Mesodermal cell (in vitro differentiated cells): ENCODE measurements around the gene COL6A3.

Experiments used
- H3K27ac ChIP-seq: 2 replicates; pipeline ENCODE4 v1.7.0; 2013; ENCODE audit warnings: mild to moderate bottlenecking, low read depth, low read length, moderate library complexity; ENCODE audit not compliant: severe bottlenecking
- H3K36me3 ChIP-seq: 2 replicates; pipeline ENCODE4 v1.7.1; 2013; ENCODE audit warnings: mild to moderate bottlenecking, low read length, moderate library complexity; ENCODE audit not compliant: control insufficient read depth, insufficient read depth
- H3K4me1 ChIP-seq: one replicate; pipeline ENCODE4 v1.7.1; 2013; ENCODE audit warnings: mild to moderate bottlenecking, low read length; ENCODE audit not compliant: insufficient read depth, control insufficient read depth, poor library complexity, severe bottlenecking
- H3K4me3 ChIP-seq: 2 replicates; pipeline ENCODE4 v1.7.0; 2013; ENCODE audit warnings: low read length, control low read depth, mild to moderate bottlenecking; ENCODE audit not compliant: insufficient read depth, poor library complexity, severe bottlenecking; ENCODE audit errors: extremely low read depth
- H3K9me3 ChIP-seq: 2 replicates; pipeline ENCODE4 v1.7.1; 2013; ENCODE audit warnings: mild to moderate bottlenecking, low read length, moderate library complexity; ENCODE audit not compliant: control insufficient read depth
- WGBS, 2 experiments: methylation state at CpG; one replicate each; pipeline ENCODE4 v1.1.5; 2013; ENCODE audit warnings: missing lambda C conversion rate in 2 of 2; ENCODE audit not compliant: insufficient coverage in 2 of 2; 5-methylcytosine and 5-hydroxymethylcytosine counted together

COL6A3 gene

GRCh38 chr2:237450583-237450982 lies 36.6 kb upstream of the COL6A3 start:
- peaks cover 6% of the 10 kb centered on the region for H3K4me1 ChIP-seq
- no peaks in the 10 kb centered on the region for H3K36me3 ChIP-seq
- WGBS, 2 experiments: 93% methylated on average over 9 of the region's 13 CpGs
- peaks cover 8% of the 10 kb centered on the region for H3K9me3 ChIP-seq
- H3K27ac ChIP-seq: no peak overlapping the region
- no peak overlapping the region for H3K4me3 ChIP-seq

GRCh38 chr2:237450108-237450507 lies 36.1 kb upstream of the COL6A3 start:
- Histone ChIP-seq H3K27ac (peak overlapping the region; percentile 7), H3K9me3 (peaks cover 8% of the 10 kb centered on the region), H3K4me3 (no peak overlapping the region), H3K4me1 (peaks cover 6% of the 10 kb centered on the region), H3K36me3 (no peaks in the 10 kb centered on the region)
- WGBS, 2 experiments: 98% methylated on average over 4 to 6 of the region's 6 CpGs

GRCh38 chr2:237449193-237449881 lies 35.4 kb upstream of the COL6A3 start:
- WGBS, 2 experiments: 85 to 86% methylated on average over 12 to 13 of the region's 13 CpGs
- Histone ChIP-seq H3K36me3 (no peaks in the 10 kb centered on the region), H3K9me3 (peaks cover 8% of the 10 kb centered on the region), H3K27ac (peak overlapping the region; percentile 7), H3K4me1 (peaks cover 6% of the 10 kb centered on the region), H3K4me3 (no peak overlapping the region)

GRCh38 chr2:237448626-237449025 lies 34.7 kb upstream of the COL6A3 start:
- Histone ChIP-seq H3K9me3 (peaks cover 8% of the 10 kb centered on the region), H3K36me3 (no peaks in the 10 kb centered on the region), H3K4me3 (no peak overlapping the region), H3K27ac (no peak overlapping the region), H3K4me1 (peaks cover 6% of the 10 kb centered on the region)
- 93% methylated on average over 4 of the region's 6 CpGs; no CpG with 5 or more reads in 1 of the 2 experiments for WGBS, 2 experiments

- 92 to 94% methylated on average over 5 to 7 of the region's 7 CpGs for WGBS, 2 experiments
- Histone ChIP-seq H3K4me1 (peaks cover 6% of the 10 kb centered on the region), H3K4me3 (no peak overlapping the region), H3K36me3 (no peaks in the 10 kb centered on the region), H3K9me3 (peaks cover 8% of the 10 kb centered on the region), H3K27ac (no peak overlapping the region)
Measured at GRCh38 chr2:237448171-237448570, 34.2 kb upstream of the COL6A3 start.

DNA sequence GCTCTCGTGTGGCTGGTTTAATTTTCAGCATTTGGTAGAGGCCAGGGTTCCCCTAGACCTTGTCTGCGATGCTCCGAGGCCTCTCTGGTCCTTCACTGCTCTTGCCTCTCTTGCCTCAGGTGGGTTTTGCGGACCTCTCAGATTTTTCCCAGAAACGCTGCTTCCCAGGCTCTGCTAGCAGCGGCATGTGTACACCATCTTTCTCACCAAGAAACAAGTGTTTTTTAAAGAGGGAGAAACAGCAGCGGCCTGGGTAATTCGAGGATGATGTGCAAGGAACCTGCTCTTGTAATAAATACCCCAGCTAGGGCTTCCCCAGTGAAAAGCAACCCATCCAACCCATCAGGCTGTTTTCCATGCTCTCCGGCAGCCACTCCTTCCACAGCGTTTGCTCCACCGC lies 33.5 kb upstream of the COL6A3 start:
- Histone ChIP-seq H3K27ac (no peak overlapping the region), H3K36me3 (no peaks in the 10 kb centered on the region), H3K4me3 (no peak overlapping the region), H3K4me1 (peaks cover 7% of the 10 kb centered on the region), H3K9me3 (peaks cover 8% of the 10 kb centered on the region)
- WGBS, 2 experiments: 89 to 90% methylated on average over 7 of the region's 11 CpGs

GRCh38 chr2:237446338-237446665 lies 32.3 kb upstream of the COL6A3 start:
- H3K4me1 ChIP-seq: peaks cover 13% of the 10 kb centered on the region
- H3K9me3 ChIP-seq: peaks cover 8% of the 10 kb centered on the region
- H3K36me3 ChIP-seq: no peaks in the 10 kb centered on the region
- 100% methylated on average over 2 of the region's 6 CpGs for WGBS, 2 experiments
- H3K27ac ChIP-seq: no peak overlapping the region
- H3K4me3 ChIP-seq: no peak overlapping the region

DNA sequence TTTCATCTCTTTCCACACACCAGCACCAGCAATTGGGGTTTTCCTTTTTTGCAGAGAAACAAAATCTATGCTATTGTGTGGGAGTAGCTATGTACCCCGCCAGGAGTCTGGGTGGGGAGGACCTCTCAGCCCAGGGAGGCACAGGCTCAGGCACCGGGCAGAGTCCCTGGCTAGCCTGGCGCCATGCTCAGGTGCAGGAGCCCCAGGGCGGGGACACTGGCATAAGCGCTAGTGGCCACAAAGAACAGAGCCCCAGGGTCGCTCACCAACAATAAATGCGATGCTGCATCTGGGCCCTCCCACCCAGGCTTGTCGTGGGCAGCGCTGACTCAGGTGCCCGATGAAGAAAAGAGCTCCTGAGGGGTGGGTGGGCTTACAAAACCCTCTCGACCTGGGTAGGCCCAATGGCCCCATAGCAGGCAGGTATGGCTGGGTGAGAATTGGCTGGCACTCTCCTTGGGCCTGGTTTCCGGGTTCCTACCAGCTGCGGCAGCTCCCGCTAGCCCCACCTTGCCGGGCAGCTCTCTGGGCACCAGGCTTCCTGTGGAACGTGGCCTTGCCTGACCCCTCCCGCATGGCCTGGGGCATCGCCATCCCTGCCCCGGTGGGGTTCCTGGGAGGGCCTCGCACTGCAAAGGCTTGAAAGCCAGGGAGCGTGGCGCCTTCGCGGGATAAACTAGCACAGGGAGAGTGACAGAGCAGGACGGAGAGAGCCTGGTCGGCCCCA lies 31.8 kb upstream of the COL6A3 start:
- no peak overlapping the region for H3K4me3 ChIP-seq
- H3K4me1 ChIP-seq: peaks cover 13% of the 10 kb centered on the region
- H3K9me3 ChIP-seq: peaks cover 8% of the 10 kb centered on the region
- H3K27ac ChIP-seq: no peak overlapping the region
- WGBS, 2 experiments: 92 to 93% methylated on average over 23 to 25 of the region's 26 CpGs
- H3K36me3 ChIP-seq: no peaks in the 10 kb centered on the region

- Histone ChIP-seq H3K4me1 (peaks cover 9% of the 10 kb centered on the region), H3K27ac (no peak overlapping the region), H3K4me3 (no peak overlapping the region), H3K9me3 (no peaks in the 10 kb centered on the region), H3K36me3 (no peaks in the 10 kb centered on the region)
- whole genome bisulfite sequencing, 2 experiments: 90 to 95% methylated on average over 2 of the region's 2 CpGs
Measured at GRCh38 chr2:237444071-237444470, 30.1 kb upstream of the COL6A3 start.

DNA sequence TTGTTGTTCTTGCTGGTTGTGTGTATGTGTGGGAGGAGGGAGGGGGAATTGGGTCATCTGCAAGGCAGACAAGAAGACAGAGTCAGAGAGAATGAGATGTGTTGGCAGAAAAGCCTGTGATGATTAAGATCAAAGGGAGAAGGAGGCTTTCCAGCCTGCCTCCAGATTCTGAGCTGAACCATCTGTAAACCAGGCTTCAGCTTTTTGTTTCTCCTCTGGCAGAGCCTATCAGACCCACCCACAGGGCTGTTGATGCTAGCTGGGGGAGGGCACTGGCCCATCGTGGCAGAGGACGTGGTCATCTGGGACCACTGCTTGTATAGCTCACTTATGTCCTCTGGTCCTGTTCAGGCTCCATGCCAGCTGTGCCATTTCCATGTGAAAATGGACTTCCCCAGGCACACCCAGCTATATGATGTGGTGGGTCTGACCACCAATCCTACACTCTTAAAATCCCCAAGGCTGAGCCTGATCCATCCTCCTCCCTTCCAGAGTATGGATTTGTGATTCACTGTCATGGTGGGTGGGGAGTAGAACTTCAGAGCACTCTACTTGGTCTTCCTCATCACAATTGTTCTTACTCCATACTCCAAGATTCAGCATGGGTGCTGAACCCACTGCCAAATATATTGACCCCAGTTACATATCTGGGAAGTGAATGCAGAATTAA lies 27.8 kb upstream of the COL6A3 start:
- Histone ChIP-seq H3K36me3 (no peaks in the 10 kb centered on the region), H3K4me1 (peaks cover 7% of the 10 kb centered on the region), H3K27ac (peak overlapping the region; percentile 78), H3K9me3 (no peaks in the 10 kb centered on the region), H3K4me3 (no peak overlapping the region)
- WGBS, 2 experiments: 67 to 100% methylated on average over 2 of the region's 2 CpGs
